ENCODE data around the gene CST7. TPM values are rescaled to one million over a fixed set of nuclear protein-coding genes. Genes with fewer than 3 reads are reported as not detected.

Gene CST7
- total and polyA plus RNA-seq, 2 of the 13 experiments (the other 11 are each of a cell fraction or from before 2014, with no cell fraction given): not detected

GRCh38 chr20:24970030-24970553 is 21.0 kb downstream of the CST7 start:
- WGBS (ENCODE audit: low lambda C conversion rate): 96% methylated on average over 5 of the region's 5 CpGs
- intact Hi-C loops (cut with micrococcal nuclease; ENCODE audit: unreplicated experiment) (no loop called here), in situ Hi-C loops (cut with HindIII; ENCODE audit: extremely low pct_ligation_motif_present, low pct_unique_long_range_greater_than_20kb) (no loop called here)
- TF ChIP-seq SRY (CRISPR knock-in tag; IDR thresholded peaks at IDR 0.05) (no peak), ZNF75D (CRISPR knock-in tag; IDR thresholded peaks at IDR 0.05; ENCODE audit: borderline replicate concordance) (no peak), TAF15 (IDR thresholded peaks at IDR 0.05; ENCODE audit: low read depth, low read length, poor library complexity, severe bottlenecking) (no peak), RARA (CRISPR knock-in tag; IDR thresholded peaks at IDR 0.05) (no peak), NFYB (CRISPR knock-in tag; IDR thresholded peaks at IDR 0.05) (no peak), ZNF891 (CRISPR knock-in tag; IDR thresholded peaks at IDR 0.05) (no peak), ZNF780A (CRISPR knock-in tag; IDR thresholded peaks at IDR 0.05) (no peak), ZC3H4 (CRISPR knock-in tag; IDR thresholded peaks at IDR 0.05; ENCODE audit: borderline replicate concordance) (no peak), KAT2B (IDR thresholded peaks at IDR 0.05; ENCODE audit: borderline replicate concordance, low read depth, low read length) (no peak)
- TF ChIP-seq, protein P1, sequence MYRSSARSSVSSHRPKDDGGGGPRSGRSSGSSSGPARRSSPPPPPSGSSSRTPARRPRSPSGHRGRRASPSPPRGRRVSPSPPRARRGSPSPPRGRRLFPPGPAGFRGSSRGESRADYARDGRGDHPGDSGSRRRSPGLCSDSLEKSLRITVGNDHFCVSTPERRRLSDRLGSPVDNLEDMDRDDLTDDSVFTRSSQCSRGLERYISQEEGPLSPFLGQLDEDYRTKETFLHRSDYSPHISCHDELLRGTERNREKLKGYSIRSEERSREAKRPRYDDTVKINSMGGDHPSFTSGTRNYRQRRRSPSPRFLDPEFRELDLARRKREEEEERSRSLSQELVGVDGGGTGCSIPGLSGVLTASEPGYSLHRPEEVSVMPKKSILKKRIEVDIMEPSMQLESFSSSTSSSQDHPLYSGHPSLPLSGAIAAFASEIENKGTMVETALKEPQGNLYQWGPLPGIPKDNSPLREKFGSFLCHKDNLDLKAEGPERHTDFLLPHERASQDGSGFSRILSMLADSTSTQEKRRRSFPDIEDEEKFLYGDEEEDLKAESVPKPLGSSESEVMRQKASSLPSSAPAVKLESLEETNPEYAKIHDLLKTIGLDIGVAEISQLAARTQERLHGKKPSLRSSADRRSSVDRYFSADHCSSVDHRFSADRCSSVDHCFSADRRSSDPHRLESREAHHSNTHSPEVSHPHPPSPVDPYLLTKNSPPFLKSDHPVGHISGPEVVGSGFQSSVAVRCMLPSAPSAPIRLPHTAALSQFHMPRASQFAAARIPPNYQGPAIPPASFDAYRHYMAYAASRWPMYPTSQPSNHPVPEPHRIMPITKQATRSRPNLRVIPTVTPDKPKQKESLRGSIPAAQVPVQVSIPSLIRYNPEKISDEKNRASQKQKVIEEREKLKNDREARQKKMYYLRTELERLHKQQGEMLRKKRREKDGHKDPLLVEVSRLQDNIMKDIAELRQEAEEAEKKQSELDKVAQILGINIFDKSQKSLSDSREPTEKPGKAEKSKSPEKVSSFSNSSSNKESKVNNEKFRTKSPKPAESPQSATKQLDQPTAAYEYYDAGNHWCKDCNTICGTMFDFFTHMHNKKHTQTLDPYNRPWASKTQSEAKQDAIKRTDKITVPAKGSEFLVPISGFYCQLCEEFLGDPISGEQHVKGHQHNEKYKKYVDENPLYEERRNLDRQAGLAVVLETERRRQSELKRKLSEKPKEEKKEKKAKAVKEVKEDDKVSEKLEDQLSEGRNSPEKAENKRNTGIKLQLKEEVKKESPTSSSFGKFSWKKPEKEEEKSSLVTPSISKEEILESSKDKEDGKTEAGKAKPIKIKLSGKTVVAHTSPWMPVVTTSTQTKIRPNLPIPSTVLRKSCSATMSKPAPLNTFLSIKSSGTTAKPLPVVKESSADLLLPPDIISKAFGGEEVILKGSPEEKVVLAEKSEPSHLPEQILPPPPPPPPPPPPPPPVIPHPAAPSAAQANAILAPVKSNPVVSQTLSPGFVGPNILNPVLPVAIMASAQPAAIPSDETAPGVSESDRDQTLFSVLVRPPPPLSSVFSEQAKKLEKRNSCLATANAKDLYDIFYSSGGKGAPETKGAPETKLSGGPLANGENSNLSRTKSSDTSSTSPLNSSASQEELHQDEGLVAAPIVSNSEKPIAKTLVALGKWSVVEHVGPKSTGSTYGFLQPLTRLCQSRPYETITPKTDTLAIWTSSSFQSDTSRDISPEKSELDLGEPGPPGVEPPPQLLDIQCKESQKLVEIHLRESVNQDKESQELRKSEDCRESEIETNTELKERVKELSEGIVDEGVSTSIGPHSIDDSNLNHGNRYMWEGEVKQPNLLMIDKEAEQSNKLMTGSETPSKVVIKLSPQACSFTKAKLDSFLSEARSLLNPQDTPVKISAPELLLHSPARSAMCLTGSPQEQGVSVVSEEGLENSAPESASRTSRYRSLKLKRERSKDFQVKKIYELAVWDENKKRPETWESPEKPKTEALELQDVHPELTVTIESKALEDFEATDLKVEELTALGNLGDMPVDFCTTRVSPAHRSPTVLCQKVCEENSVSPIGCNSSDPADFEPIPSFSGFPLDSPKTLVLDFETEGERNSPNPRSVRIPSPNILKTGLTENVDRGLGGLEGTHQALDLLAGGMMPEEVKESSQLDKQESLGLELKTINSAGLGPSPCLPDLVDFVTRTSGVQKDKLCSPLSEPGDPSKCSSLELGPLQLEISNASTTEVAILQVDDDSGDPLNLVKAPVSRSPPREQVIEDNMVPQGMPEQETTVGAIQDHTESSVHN (CRISPR knock-in tag; IDR thresholded peaks at IDR 0.05): no peak
- POLR2A ChIA-PET: no interaction called here
- CTCF ChIA-PET (ENCODE audit: low intra/inter-chr PET ratio, low total read pairs): no interaction called here
- Histone ChIP-seq H3K4me3 (replicated peaks in 1 of 3; ENCODE audit: insufficient read depth in 1 of 3, low read depth in 2 of 3, low read length in 3 of 3) (no peak overlapping the region), H4K20me1 (ENCODE audit: insufficient read depth, low read length) (no peaks in the 10 kb centered on the region), H3K4me2 (ENCODE audit: low read depth, low read length) (no peak overlapping the region), H3K79me2 (ENCODE audit: insufficient read depth, low read length) (peaks cover under 1% of the 10 kb centered on the region), H3K36me3 (replicated peaks in 1 of 2; ENCODE audit: control insufficient read depth in 1 of 2, insufficient read depth in 2 of 2, low read length in 2 of 2) (peaks cover 41 to 92% of the 10 kb centered on the region in 2 experiments), H3K9me3 (ENCODE audit: low read length) (no peaks in the 10 kb centered on the region), H3K9ac (ENCODE audit: insufficient read depth, low read depth, low read length) (no peak overlapping the region), H3K4me1 (ENCODE audit: insufficient read depth, low read length) (no peaks in the 10 kb centered on the region), H3K27ac (ENCODE audit: extremely low read length, insufficient read depth, low read length) (no peak overlapping the region), H2AFZ (ENCODE audit: low read length) (no peak overlapping the region), H3K27me3 (ENCODE audit: control insufficient read depth in 1 of 2, insufficient read depth in 2 of 2, low read length in 2 of 2) (no peaks in the 10 kb centered on the region)
- ATAC-seq (no peak), FAIRE-seq (no peak), DNase-seq (ENCODE audit: low spot score) (no peak)
- no TSS peak for BruUV-seq (replicated peaks)

Data from HepG2 (cell line).